PFSK-1 (cell line): Measurements from ENCODE around the gene ABCE1.

Experiments used
- POLR2AphosphoS5 ChIP-seq: IDR thresholded peaks from 2 replicates; pipeline ENCODE4 v1.6.1; 2012; ENCODE audit warnings: low read depth, mild to moderate bottlenecking, control low read depth, low read length, moderate library complexity
- REST ChIP-seq, 2 experiments: IDR thresholded peaks; 2 replicates each; pipeline versions ENCODE4 v1.6.1 to v1.8.0; 2011 to 2012; ENCODE audit warnings: low read depth in 2 of 2, low read length in 2 of 2, control low read depth in 1 of 2, inconsistent platforms in 1 of 2, mild to moderate bottlenecking in 1 of 2, moderate library complexity in 1 of 2; ENCODE audit not compliant: insufficient read depth in 1 of 2
- TAF1 ChIP-seq: IDR thresholded peaks from 2 replicates; pipeline ENCODE4 v1.6.1; 2012; ENCODE audit warnings: low read length, control low read depth, borderline replicate concordance; ENCODE audit not compliant: insufficient read depth

DNA sequence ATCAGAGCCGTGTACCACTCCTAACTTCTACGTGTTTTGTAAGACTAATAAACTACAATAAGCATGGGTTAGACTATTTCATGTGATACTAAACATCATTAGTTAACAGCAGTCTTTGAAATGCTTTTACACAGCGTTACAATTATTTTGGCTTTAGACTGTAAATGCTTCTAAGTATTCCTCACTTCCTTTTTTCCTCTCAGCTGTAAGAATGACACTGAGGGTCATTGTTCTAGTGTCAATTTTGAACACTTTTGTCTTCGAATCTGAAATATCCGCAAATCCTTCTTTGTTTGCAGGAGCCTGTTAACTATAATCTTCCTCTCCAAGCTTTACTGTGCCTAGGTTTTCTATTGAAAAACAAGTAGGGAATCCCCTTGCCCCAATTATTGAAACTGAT, 1.5 kb downstream of the ABCE1 start:
- TF ChIP-seq POLR2AphosphoS5 (no peak), REST (IDR thresholded peaks at IDR 0.05; ENCODE audit: insufficient read depth in 1 of 2, low read depth in 2 of 2, low read length in 2 of 2) (no peak), TAF1 (no peak)
